MCF 10A (cell line): ENCODE results near the gene NDRG3. TPM values are rescaled to one million over a fixed set of nuclear protein-coding genes. Genes with fewer than 3 reads are reported as not detected.
"Not testable (repeated sequence)": the region's sequence is repeated elsewhere in the genome, so short reads cannot be mapped to it uniquely, and the experiment has no call there.

Experiments
- BruUV-seq: library from RNA; stranded (reverse); fragments of 400-500 nt; replicated peaks from 2 replicates; lab custom pipeline; 2021; lab: Mats Ljungman, UMichigan
- CTCF ChIA-PET: fragments of 300-600 bp; sonication (Branson Sonifier 250); formaldehyde crosslinking; extraction: SDS; loops from one replicate; lab custom pipeline; 2021; ENCODE audit warnings: antibody characterized with exemption, inconsistent platforms; lab: Yijun Ruan, JAX
- POLR2A ChIA-PET: fragments of 300-600, 350-650 bp; sonication (Branson Sonifier 250); formaldehyde crosslinking; extraction: SDS; loops from one replicate; lab custom pipeline; 2020; ENCODE audit warnings: antibody characterized with exemption, inconsistent platforms; lab: Yijun Ruan, JAX
- DNase-seq: peaks from one replicate; pipeline ENCODE4 v3.0.0-alpha.2; 2018; ENCODE audit not compliant: unreplicated experiment
- H3K27ac Mint-ChIP-seq: one replicate; pipeline ENCODE4 v1.8.0; 2022; ENCODE audit warnings: mild to moderate bottlenecking, low read depth, mixed read lengths; ENCODE audit not compliant: unreplicated experiment
- H3K27me3 Mint-ChIP-seq: one replicate; pipeline ENCODE4 v1.8.0; 2022; ENCODE audit warnings: mixed read lengths; ENCODE audit not compliant: insufficient read depth, unreplicated experiment
- H3K36me3 Mint-ChIP-seq: one replicate; pipeline ENCODE4 v1.8.0; 2022; ENCODE audit warnings: mild to moderate bottlenecking, moderate library complexity, mixed read lengths; ENCODE audit not compliant: insufficient read depth, unreplicated experiment
- H3K4me1 Mint-ChIP-seq: one replicate; pipeline ENCODE4 v1.8.0; 2022; ENCODE audit warnings: mixed read lengths; ENCODE audit not compliant: insufficient read depth, unreplicated experiment
- H3K4me3 Mint-ChIP-seq: one replicate; pipeline ENCODE4 v1.8.0; 2022; ENCODE audit warnings: mild to moderate bottlenecking, moderate library complexity, mixed read lengths; ENCODE audit not compliant: unreplicated experiment
- H3K9me3 Mint-ChIP-seq: one replicate; pipeline ENCODE4 v1.8.0; 2022; ENCODE audit warnings: mixed read lengths; ENCODE audit not compliant: unreplicated experiment
- intact Hi-C: fragments of 100-400 bp; cut with micrococcal nuclease; formaldehyde crosslinking; loops from 2 replicates; pipeline ENCODE4 v1.14.1; 2022
- total RNA-seq: library from RNA; stranded (reverse); gene quantifications from 2 replicates; pipeline ENCODE4 v1.2.3, GENCODE V29; 2022
- TF ChIP-seq, protein P1 (sequence below): fragments of 200-600 bp; IDR thresholded peaks from one replicate; pipeline ENCODE4 v1.8.0; 2022; ENCODE audit warnings: antibody characterized with exemption, mild to moderate bottlenecking; ENCODE audit not compliant: unreplicated experiment

Gene NDRG3
- total RNA-seq, 1 experiment from 2014 or later, result 10.3 TPM

GRCh38 chr20:36684747-36685146 lies 61.1 kb downstream of the NDRG3 start:
- intact Hi-C loops, result no loop called here
- H3K4me3 Mint-ChIP-seq, result no peak overlapping the region
- peaks cover 29% of the 10 kb centered on the region for H3K36me3 Mint-ChIP-seq
- no peaks in the 10 kb centered on the region for H3K9me3 Mint-ChIP-seq
- no TSS peak for BruUV-seq
- TF ChIP-seq, protein P1, sequence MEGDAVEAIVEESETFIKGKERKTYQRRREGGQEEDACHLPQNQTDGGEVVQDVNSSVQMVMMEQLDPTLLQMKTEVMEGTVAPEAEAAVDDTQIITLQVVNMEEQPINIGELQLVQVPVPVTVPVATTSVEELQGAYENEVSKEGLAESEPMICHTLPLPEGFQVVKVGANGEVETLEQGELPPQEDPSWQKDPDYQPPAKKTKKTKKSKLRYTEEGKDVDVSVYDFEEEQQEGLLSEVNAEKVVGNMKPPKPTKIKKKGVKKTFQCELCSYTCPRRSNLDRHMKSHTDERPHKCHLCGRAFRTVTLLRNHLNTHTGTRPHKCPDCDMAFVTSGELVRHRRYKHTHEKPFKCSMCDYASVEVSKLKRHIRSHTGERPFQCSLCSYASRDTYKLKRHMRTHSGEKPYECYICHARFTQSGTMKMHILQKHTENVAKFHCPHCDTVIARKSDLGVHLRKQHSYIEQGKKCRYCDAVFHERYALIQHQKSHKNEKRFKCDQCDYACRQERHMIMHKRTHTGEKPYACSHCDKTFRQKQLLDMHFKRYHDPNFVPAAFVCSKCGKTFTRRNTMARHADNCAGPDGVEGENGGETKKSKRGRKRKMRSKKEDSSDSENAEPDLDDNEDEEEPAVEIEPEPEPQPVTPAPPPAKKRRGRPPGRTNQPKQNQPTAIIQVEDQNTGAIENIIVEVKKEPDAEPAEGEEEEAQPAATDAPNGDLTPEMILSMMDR, result no peak
- ChIA-PET POLR2A (interaction anchor here (1.3 to 1.7 kb wide), 2 partner anchors 18 to 79 kb away, joined by 3 to 4 read pairs; partner anchors contain the start of gene RAB5IF), CTCF (interaction anchor here (0.7 to 1.1 kb wide), 2 partner anchors 126 to 512 kb away, joined by 3 read pairs; no protein-coding TSS in a partner anchor)
- DNase-seq, result no peak
- no peak overlapping the region for H3K27ac Mint-ChIP-seq
- no peaks in the 10 kb centered on the region for H3K4me1 Mint-ChIP-seq
- no peaks in the 10 kb centered on the region for H3K27me3 Mint-ChIP-seq

GRCh38 chr20:36682311-36682710 lies 63.6 kb downstream of the NDRG3 start:
- BruUV-seq, result no TSS peak
- CTCF ChIA-PET, result interaction anchor here (0.6 to 2.6 kb wide), 4 partner anchors 11 to 466 kb away, joined by 3 to 20 read pairs (median 4); no protein-coding TSS in a partner anchor
- H3K27me3 Mint-ChIP-seq, result no peaks in the 10 kb centered on the region

GRCh38 chr20:36677422-36677771 lies 68.5 kb downstream of the NDRG3 start:
- Mint-ChIP-seq H3K9me3 (no peaks in the 10 kb centered on the region), H3K4me1 (no peaks in the 10 kb centered on the region), H3K36me3 (peaks cover 19% of the 10 kb centered on the region), H3K27me3 (no peaks in the 10 kb centered on the region), H3K27ac (no peak overlapping the region), H3K4me3 (no peak overlapping the region)
- intact Hi-C loops, result no loop called here
- BruUV-seq, result no TSS peak
- ChIA-PET CTCF (interaction anchor here (1.0 kb wide), 1 partner anchor 67 kb away, joined by 3 read pairs; no protein-coding TSS in a partner anchor), POLR2A (no interaction called here)
- TF ChIP-seq, protein P1, result no peak
- no peak for DNase-seq

More at GRCh38 chr20:36682311-36682710, 63.6 kb downstream of the NDRG3 start:
- intact Hi-C loops, result no loop called here
- Mint-ChIP-seq H3K4me1 (no peaks in the 10 kb centered on the region), H3K36me3 (peaks cover 35% of the 10 kb centered on the region), H3K27ac (no peak overlapping the region), H3K4me3 (no peak overlapping the region), H3K9me3 (no peaks in the 10 kb centered on the region)
- TF ChIP-seq, protein P1, result no peak
- POLR2A ChIA-PET, result interaction anchor here (0.7 kb wide), 1 partner anchor 16 kb away, joined by 3 read pairs; no protein-coding TSS in a partner anchor
- no peak for DNase-seq

DNA sequence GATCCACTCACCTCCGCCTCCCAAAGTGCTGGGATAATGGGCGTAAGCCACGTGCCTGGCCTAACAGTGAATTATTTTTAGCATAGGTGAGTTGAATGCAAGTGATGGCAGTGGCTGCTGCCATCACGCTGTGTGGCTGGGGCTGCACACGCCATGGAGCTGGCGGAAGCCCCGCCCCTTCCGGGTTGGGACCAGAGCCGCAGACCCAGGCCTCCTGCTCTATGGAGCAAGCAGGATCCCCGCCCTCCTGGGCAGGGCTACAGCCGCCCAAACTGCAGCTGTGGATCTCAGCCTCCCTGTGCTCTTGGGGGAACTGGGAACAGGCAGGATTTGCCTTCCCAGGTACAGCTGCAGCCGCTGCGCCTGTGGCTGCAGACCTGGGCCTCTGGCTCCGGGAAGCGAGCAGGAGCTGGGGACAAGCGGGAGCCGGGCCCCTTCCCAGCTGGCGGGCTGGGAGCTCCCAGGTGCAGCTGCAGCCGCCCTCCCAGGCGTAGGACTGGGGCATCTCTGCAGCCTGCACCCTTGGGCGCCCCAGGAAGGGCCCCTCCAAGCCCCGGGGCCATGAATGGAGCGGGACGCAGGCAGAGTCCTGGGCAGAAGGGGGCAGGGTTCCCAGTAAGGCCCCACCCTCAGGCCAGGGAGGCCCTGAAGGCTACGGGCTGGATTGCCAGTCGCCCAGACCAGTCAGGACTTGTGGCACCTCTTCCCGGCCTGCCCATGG lies 69.0 kb downstream of the NDRG3 start:
- CTCF ChIA-PET, result interaction anchor here (0.7 to 0.8 kb wide), 2 partner anchors 13 to 419 kb away, joined by 3 to 4 read pairs; no protein-coding TSS in a partner anchor
- Mint-ChIP-seq H3K4me1 (no peaks in the 10 kb centered on the region), H3K27ac (no peak overlapping the region), H3K4me3 (no peak overlapping the region), H3K27me3 (no peaks in the 10 kb centered on the region), H3K36me3 (peaks cover 19% of the 10 kb centered on the region), H3K9me3 (no peaks in the 10 kb centered on the region)
- intact Hi-C loops, result no loop called here
- DNase-seq, result no peak
- BruUV-seq, result no TSS peak
- POLR2A ChIA-PET, result no interaction called here
- TF ChIP-seq, protein P1, result no peak

DNA sequence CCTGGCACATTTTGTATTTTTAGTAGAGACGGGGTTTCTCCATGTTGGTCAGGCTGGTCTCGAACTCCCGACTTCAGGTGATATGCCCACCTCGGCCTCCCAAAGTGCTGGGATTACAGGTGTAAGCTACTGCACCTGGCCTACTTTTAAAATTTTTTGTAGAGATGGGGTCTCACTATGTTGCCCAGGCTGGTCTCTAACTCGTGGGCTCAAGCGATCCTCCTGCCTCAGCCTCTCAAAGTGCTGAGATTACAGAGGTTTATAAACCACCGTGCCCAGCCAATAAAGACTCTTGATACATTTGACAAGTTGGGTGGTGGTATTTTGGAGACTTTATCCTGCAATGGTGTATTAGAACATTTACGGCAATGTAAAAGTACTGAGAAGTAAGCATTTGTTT lies 70.3 kb downstream of the NDRG3 start:
- POLR2A ChIA-PET, H3K4me1 Mint-ChIP-seq, BruUV-seq, intact Hi-C loops, CTCF ChIA-PET, DNase-seq, H3K4me3 Mint-ChIP-seq, H3K27me3 Mint-ChIP-seq, H3K27ac Mint-ChIP-seq, H3K9me3 Mint-ChIP-seq: not testable (repeated sequence)
- H3K36me3 Mint-ChIP-seq, result peaks cover 21% of the 10 kb centered on the region
